ENCODE data around the gene KLHL3.

Gene KLHL3

GRCh38 chr5:137618476-137618875 is 117.4 kb downstream of the KLHL3 start:
- H3K36me3 ChIP-seq (ENCODE audit: low read length): no peaks in the 10 kb centered on the region
- no peak for TF ChIP-seq EZH2phosphoT487 (conservative IDR thresholded peaks at IDR 0.05; ENCODE audit: low read length)
- TF ChIP-seq, protein P1, sequence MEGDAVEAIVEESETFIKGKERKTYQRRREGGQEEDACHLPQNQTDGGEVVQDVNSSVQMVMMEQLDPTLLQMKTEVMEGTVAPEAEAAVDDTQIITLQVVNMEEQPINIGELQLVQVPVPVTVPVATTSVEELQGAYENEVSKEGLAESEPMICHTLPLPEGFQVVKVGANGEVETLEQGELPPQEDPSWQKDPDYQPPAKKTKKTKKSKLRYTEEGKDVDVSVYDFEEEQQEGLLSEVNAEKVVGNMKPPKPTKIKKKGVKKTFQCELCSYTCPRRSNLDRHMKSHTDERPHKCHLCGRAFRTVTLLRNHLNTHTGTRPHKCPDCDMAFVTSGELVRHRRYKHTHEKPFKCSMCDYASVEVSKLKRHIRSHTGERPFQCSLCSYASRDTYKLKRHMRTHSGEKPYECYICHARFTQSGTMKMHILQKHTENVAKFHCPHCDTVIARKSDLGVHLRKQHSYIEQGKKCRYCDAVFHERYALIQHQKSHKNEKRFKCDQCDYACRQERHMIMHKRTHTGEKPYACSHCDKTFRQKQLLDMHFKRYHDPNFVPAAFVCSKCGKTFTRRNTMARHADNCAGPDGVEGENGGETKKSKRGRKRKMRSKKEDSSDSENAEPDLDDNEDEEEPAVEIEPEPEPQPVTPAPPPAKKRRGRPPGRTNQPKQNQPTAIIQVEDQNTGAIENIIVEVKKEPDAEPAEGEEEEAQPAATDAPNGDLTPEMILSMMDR (IDR thresholded peaks at IDR 0.05; ENCODE audit: insufficient read depth, low read length, poor library complexity, severe bottlenecking): no peak
- no peaks in the 10 kb centered on the region for H3K9me2 ChIP-seq (replicated peaks; ENCODE audit: insufficient read depth, low read length)
- H3K9me3 ChIP-seq (ENCODE audit: insufficient read depth, low read length): no peaks in the 10 kb centered on the region
- no peak overlapping the region for H3K27ac ChIP-seq (ENCODE audit: low read depth, low read length)
- no peaks in the 10 kb centered on the region for H3K27me3 ChIP-seq (ENCODE audit: low read length)
- H3K4me3 ChIP-seq (ENCODE audit: insufficient read depth, low read length, poor library complexity, severe bottlenecking): no peak overlapping the region
- H3K79me2 ChIP-seq (ENCODE audit: insufficient read depth, low read length): no peaks in the 10 kb centered on the region
- H4K20me1 ChIP-seq (ENCODE audit: low read depth, low read length): no peaks in the 10 kb centered on the region
- no peak overlapping the region for H2AFZ ChIP-seq (ENCODE audit: low read depth, low read length, severe bottlenecking)
- no peaks in the 10 kb centered on the region for H3F3A ChIP-seq (ENCODE audit: insufficient read depth)
- H3K9ac ChIP-seq (ENCODE audit: low read length): no peak overlapping the region
- no peak overlapping the region for H3K4me2 ChIP-seq (ENCODE audit: low read depth, low read length, poor library complexity, severe bottlenecking)

DNA sequence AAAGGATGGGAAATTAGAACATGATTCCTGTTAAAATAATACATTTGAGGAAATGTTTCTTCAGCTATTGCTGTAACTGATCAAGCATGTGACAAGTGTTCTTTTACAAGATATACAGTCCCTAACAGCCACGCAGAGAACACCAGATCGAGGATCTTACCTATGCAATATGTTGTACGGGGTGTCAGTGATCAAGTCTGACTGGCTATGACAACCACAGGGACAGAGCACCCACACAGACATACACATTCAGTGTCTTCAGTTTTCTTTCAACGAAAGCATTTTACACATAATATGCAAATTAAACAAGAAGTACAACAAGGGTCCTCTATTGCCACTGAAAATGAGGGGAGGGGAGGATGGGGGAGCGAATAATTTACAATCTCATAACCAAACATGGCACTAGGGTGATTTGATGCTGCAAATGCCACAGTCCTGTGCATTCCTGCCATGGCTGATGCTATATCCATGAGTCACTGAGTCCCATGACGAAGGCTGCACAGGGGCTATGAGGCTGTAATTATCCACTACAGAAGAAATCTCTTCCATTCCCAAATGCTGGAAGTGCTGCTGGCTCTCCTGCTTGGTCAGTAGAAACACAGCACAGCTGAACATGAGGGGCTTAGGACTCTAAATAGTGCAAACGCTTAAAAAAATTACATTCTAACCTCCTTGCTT is 118.2 kb downstream of the KLHL3 start:
- Histone ChIP-seq H3K27me3 (ENCODE audit: low read length) (no peaks in the 10 kb centered on the region), H3K79me2 (ENCODE audit: insufficient read depth, low read length) (no peaks in the 10 kb centered on the region), H3K36me3 (ENCODE audit: low read length) (no peaks in the 10 kb centered on the region), H3F3A (ENCODE audit: insufficient read depth) (no peaks in the 10 kb centered on the region), H3K4me3 (ENCODE audit: insufficient read depth, low read length, poor library complexity, severe bottlenecking) (no peak overlapping the region), H4K20me1 (ENCODE audit: low read depth, low read length) (no peaks in the 10 kb centered on the region), H2AFZ (ENCODE audit: low read depth, low read length, severe bottlenecking) (no peak overlapping the region), H3K9ac (ENCODE audit: low read length) (no peak overlapping the region), H3K4me2 (ENCODE audit: low read depth, low read length, poor library complexity, severe bottlenecking) (no peak overlapping the region), H3K9me3 (ENCODE audit: insufficient read depth, low read length) (no peaks in the 10 kb centered on the region), H3K27ac (ENCODE audit: low read depth, low read length) (no peak overlapping the region), H3K9me2 (replicated peaks; ENCODE audit: insufficient read depth, low read length) (no peaks in the 10 kb centered on the region)
- TF ChIP-seq EZH2phosphoT487 (conservative IDR thresholded peaks at IDR 0.05; ENCODE audit: low read length): no peak
- TF ChIP-seq, protein P1 (IDR thresholded peaks at IDR 0.05; ENCODE audit: insufficient read depth, low read length, poor library complexity, severe bottlenecking): no peak

DNA sequence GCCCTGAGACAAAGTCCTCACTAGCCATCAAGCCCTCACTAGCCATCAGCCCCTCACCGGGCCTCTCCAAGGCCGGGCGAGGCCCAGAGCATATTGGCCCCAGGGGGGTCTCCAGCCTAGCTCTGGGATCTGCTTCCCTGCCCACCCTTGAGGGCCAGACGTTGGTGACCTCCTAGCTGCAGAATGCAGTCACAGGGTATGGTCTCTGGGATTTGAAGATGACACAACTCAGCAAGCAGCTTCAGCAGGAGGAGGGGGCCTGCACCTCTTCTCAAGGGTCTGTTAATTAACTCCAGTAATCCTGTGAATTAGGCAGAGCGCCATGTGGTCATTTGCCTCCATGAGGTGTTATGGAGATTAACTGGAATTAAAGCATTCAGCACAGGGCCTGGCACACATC is 119.8 kb downstream of the KLHL3 start:
- H3K27me3 ChIP-seq (ENCODE audit: low read length): no peaks in the 10 kb centered on the region
- TF ChIP-seq, protein P1 (IDR thresholded peaks at IDR 0.05; ENCODE audit: insufficient read depth, low read length, poor library complexity, severe bottlenecking): no peak
- no peak for TF ChIP-seq EZH2phosphoT487 (conservative IDR thresholded peaks at IDR 0.05; ENCODE audit: low read length)
- H2AFZ ChIP-seq (ENCODE audit: low read depth, low read length, severe bottlenecking): no peak overlapping the region
- H3K9me3 ChIP-seq (ENCODE audit: insufficient read depth, low read length): no peaks in the 10 kb centered on the region
- H3K9me2 ChIP-seq (replicated peaks; ENCODE audit: insufficient read depth, low read length): no peaks in the 10 kb centered on the region
- H4K20me1 ChIP-seq (ENCODE audit: low read depth, low read length): no peaks in the 10 kb centered on the region
- no peak overlapping the region for H3K27ac ChIP-seq (ENCODE audit: low read depth, low read length)
- no peak overlapping the region for H3K9ac ChIP-seq (ENCODE audit: low read length)
- no peaks in the 10 kb centered on the region for H3K79me2 ChIP-seq (ENCODE audit: insufficient read depth, low read length)
- H3K36me3 ChIP-seq (ENCODE audit: low read length): no peaks in the 10 kb centered on the region
- no peak overlapping the region for H3K4me3 ChIP-seq (ENCODE audit: insufficient read depth, low read length, poor library complexity, severe bottlenecking)
- no peaks in the 10 kb centered on the region for H3F3A ChIP-seq (ENCODE audit: insufficient read depth)
- H3K4me2 ChIP-seq (ENCODE audit: low read depth, low read length, poor library complexity, severe bottlenecking): no peak overlapping the region
